ENCODE data around the gene FGFBP2.
"Not testable (repeated sequence)": the region's sequence is repeated elsewhere in the genome, so short reads cannot be mapped to it uniquely, and the experiment has no call there.

FGFBP2 gene

GRCh38 chr4:15930314-15930713 is 32.7 kb downstream of the FGFBP2 start:
- no peak for DNase-seq (ENCODE audit: low spot score)

GRCh38 chr4:15929540-15929939 is 33.4 kb downstream of the FGFBP2 start:
- no peak for DNase-seq (ENCODE audit: low spot score)

- DNase-seq (ENCODE audit: low spot score), result no peak
Observed at GRCh38 chr4:15928883-15929282, 34.1 kb downstream of the FGFBP2 start.

- no peak for DNase-seq (ENCODE audit: low spot score)
Observed at GRCh38 chr4:15926486-15926885, 36.5 kb downstream of the FGFBP2 start.

GRCh38 chr4:15925830-15926229 is 37.1 kb downstream of the FGFBP2 start:
- DNase-seq (ENCODE audit: low spot score), result no peak

- no peak for DNase-seq (ENCODE audit: low spot score)
Observed at GRCh38 chr4:15921592-15921932, 41.4 kb downstream of the FGFBP2 start.

GRCh38 chr4:15920723-15921591 is 42.0 kb downstream of the FGFBP2 start:
- DNase-seq (ENCODE audit: low spot score), result no peak

GRCh38 chr4:15918484-15919129 is 44.4 kb downstream of the FGFBP2 start:
- DNase-seq (ENCODE audit: low spot score), result no peak

GRCh38 chr4:15917297-15917696 is 45.7 kb downstream of the FGFBP2 start:
- no peak for DNase-seq (ENCODE audit: low spot score)

GRCh38 chr4:15916358-15916757 is 46.6 kb downstream of the FGFBP2 start:
- not testable (repeated sequence) for DNase-seq (ENCODE audit: low spot score)

GRCh38 chr4:15914736-15915135 is 48.2 kb downstream of the FGFBP2 start:
- no peak for DNase-seq (ENCODE audit: low spot score)

GRCh38 chr4:15914291-15914690 is 48.7 kb downstream of the FGFBP2 start:
- DNase-seq (ENCODE audit: low spot score), result no peak

GRCh38 chr4:15913631-15913970 is 49.4 kb downstream of the FGFBP2 start:
- no peak for DNase-seq (ENCODE audit: low spot score)

- no peak for DNase-seq (ENCODE audit: low spot score)
Observed at GRCh38 chr4:15912961-15913630, 49.9 kb downstream of the FGFBP2 start.

- no peak for DNase-seq (ENCODE audit: low spot score)
Observed at GRCh38 chr4:15912236-15912635, 50.7 kb downstream of the FGFBP2 start.
